Inferior parietal cortex (tissue), 1 donor: Measurements from ENCODE around the gene C17orf113.
A peak's percentile ranks its signal among the peaks of the same experiment; 100 is the strongest.
"Not testable (repeated sequence)": the region's sequence is repeated elsewhere in the genome, so short reads cannot be mapped to it uniquely, and the experiment has no call there.

Experiments used
- DNase-seq: peaks from one replicate; pipeline ENCODE4 v3.0.0-alpha.2; 2016; ENCODE audit errors: extremely low spot score

C17orf113 gene

GRCh38 chr17:42042598-42043319 lies 7.6 kb downstream of the C17orf113 start:
- DNase-seq, result no peak

DNA sequence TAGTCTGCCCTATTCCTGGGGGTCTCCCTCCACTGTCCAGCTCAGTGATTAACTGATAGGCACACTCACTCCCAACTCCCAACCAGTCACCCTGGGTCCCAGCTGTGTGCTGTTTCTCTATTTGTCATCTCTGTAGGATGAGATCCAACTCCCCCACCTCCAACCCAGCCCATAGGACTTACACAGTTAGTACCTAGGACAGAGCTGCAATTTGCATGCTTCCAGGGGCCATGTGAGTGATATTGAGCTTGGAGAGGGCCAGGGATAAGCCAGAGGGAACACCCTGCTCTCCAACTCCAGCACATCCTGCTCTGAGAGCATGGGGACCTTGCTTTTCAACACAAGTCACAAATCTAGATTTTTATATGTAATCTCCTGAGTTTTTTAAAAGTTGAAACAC lies 8.8 kb downstream of the C17orf113 start:
- DNase-seq, result no peak

- DNase-seq, result no peak
Measured at GRCh38 chr17:42040818-42041217, 9.6 kb downstream of the C17orf113 start.

- DNase-seq, result no peak
Measured at GRCh38 chr17:42039794-42040763, 10.3 kb downstream of the C17orf113 start.

GRCh38 chr17:42038221-42038973 lies 12.0 kb downstream of the C17orf113 start:
- no peak for DNase-seq

GRCh38 chr17:42034059-42034458 lies 16.3 kb downstream of the C17orf113 start:
- DNase-seq, result no peak

GRCh38 chr17:42031584-42031983 lies 18.8 kb downstream of the C17orf113 start:
- DNase-seq, result no peak

GRCh38 chr17:42028791-42029127 lies 21.6 kb downstream of the C17orf113 start:
- no peak for DNase-seq

DNA sequence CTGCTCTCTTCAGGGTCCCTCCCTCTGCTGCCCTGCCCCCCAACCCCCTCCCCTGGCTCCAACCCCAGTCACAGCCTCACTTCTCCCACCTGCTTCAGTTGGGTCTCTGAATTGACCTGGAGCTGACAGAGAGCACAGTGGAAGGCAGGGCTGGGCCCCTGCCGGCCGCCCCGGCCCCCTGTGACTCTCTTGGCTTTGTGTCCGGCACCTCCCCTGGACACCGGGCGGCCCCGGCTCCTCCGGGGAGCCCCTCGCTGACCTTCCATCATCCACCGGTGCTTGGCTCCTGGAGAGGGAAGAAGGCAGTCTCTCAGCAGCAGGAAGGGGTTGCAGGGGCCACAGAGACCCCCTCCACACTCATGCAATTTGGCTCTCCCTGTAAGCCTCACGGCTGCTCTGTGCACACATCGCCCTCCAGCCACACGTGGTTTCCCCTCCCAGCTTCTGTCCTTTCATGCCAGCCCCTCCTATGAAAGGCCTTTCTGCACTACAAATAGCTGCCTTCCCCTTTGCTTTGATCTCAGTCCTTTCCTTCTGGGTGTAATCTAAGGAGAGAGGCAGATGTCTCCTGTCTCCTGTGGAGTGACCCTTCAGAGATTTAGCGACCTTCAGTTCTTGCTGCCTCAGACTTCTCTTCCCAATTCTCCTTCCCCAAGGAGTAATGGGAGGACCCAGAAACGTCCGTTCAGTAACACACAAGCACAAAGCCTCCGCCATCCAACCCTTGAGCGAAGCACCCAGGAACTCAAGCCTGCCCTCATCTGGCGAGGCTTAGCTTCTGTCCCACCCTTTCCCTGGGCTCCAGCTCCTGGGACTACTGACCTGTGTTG lies 22.2 kb downstream of the C17orf113 start:
- no peak for DNase-seq

GRCh38 chr17:42027590-42027889 lies 22.9 kb downstream of the C17orf113 start:
- no peak for DNase-seq

GRCh38 chr17:42026857-42027589 lies 23.4 kb downstream of the C17orf113 start:
- no peak for DNase-seq

GRCh38 chr17:42025936-42026335 lies 24.5 kb downstream of the C17orf113 start:
- DNase-seq, result no peak

DNA sequence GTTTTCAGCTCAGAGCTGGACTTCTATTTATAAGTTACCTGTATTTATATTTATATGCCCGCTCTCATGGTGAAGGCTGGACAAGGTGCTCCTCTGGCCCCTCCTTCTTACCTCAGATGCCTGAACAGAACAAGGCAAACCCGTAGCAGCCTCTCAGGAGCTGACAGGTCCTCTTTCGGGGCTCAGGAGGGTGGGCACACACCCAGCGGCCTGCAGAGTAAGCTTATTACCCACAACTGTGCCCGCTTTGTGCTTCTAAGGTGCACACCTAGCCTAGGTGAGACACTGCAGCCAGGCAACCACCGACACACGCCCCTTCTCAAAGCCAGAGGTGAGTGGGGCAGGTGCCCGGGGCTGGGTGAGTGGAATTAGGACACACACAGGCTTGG lies 25.2 kb downstream of the C17orf113 start:
- DNase-seq, result no peak

DNA sequence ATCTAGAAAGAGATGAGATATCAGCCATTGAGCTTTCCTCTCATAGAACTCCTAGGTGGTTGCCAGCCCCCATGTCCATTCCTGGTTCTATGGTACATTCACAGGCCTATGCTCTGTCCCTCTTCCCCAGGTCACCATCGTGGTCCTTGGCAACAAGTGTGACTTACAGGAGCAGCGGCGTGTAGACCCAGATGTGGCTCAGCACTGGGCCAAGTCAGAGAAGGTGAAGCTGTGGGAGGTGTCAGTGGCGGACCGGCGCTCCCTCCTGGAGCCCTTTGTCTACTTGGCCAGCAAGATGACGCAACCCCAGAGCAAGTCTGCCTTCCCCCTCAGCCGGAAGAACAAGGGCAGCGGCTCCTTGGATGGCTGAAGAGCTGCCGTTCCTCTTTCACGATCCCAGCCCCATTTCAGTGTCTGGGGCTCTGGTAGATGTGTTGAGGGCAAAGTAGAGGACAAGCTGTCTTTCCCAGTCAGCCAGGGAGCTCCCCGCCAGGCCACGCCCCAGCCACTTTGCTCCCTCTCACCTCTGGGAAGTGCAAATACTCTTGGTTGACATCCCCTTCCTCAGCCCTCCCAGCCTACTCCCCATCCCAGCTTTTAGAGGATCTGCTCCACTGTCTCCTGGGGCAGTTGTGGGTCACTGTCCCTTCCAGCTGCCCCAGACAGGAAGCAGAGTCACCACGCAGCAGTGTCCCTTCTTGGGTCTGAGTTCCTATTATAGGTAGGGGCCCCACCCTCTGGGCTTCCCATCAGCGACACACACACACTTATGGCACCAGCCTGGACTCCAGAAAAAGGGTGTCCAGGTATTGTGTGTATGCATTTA lies 26.7 kb downstream of the C17orf113 start:
- DNase-seq, result no peak

GRCh38 chr17:42020845-42021244 lies 29.6 kb downstream of the C17orf113 start:
- not testable (repeated sequence) for DNase-seq

GRCh38 chr17:42019509-42020404 lies 30.6 kb downstream of the C17orf113 start, which contains the start of gene NKIRAS2:
TSS of gene NKIRAS2 (plus strand) at chr17:42020090. CDS start at chr17:42021578, 1,488 bp downstream.
- DNase-seq, result peak; percentile 74

DNA sequence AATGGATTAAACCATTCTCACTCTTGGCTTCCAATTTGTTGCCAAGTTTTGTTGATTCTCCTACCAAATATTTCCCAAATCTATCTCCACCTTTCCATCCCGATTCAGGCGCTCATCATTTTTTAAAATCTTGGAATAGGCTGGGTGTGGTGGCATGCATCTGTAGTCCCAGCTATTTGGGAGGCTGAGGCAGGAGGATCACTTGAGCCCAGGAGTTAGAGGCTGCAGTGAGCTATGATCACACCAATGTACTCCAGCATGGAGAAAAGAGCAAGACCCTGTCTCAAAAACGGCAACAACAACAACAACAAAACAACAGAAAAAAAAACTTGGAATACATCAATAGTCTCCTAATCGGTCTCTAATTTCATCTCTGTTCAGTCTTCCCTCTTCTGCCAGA lies 31.4 kb downstream of the C17orf113 start:
- no peak for DNase-seq

DNA sequence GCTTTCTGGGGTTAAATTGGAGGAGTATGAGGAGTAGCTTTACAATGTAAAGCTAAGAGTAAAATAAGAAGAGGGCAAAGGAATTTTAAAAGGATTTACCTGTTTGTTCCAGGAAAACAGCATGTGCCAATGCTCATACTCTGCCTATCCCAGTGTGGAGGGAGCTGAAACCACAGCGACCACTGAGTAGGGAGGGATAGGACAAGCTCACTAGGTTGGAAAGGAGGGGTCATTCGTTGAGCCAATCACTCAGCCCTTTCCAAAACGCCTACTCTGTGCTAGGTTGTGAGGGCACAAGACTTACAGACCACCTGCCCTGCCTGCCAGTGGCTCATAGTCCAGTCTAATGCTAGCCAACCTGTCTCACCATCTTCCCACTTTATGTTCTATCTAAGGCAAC lies 32.1 kb downstream of the C17orf113 start:
- DNase-seq, result no peak

DNA sequence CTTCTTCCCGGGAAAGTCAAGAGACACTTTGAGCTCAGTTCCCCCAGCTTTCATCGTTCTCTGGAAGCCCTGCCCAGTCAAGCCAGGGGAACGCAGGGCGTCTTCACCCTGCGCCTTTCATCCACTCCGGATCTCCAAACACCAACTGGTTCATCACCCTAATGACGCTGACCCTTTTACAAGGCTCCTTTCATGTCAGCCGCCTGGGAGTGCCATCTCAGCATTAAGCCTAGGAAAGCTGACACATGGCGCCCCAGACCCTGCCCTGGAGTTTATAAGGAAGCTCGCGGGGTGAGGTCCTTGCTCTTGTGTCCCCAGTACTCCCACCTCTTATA lies 32.6 kb downstream of the C17orf113 start:
- no peak for DNase-seq
